A673 (cell line): ENCODE measurements around the gene OGA.

Source experiments
- CTCF ChIP-seq: fragments of 300-800, 200-600 bp; sonication (generic); conservative IDR thresholded peaks from 2 replicates; pipeline ENCODE4 v1.5.1; 2017; ENCODE audit warnings: low read depth, mild to moderate bottlenecking, antibody characterized with exemption, low read length, moderate library complexity, mixed read lengths
- EZH2 ChIP-seq: fragments of 200-600 bp; sonication (generic); IDR thresholded peaks from 2 replicates; pipeline ENCODE4 v1.6.1; 2017; ENCODE audit warnings: borderline replicate concordance, low read depth, mild to moderate bottlenecking, mixed read lengths, antibody characterized with exemption, low read length; ENCODE audit not compliant: poor library complexity, severe bottlenecking

GRCh38 chr10:101772017-101772894 is 46.0 kb downstream of the OGA start:
- TF ChIP-seq CTCF (no peak), EZH2 (no peak)
